Smooth muscle cell (in vitro differentiated cells): ENCODE measurements around the gene NIPAL3. TPM values are rescaled to one million over a fixed set of nuclear protein-coding genes. Genes with fewer than 3 reads are reported as not detected.

Experiments
- DNase-seq: peaks from one replicate; lab custom pipeline; 2025; ENCODE audit not compliant: unreplicated experiment; lab: John Stamatoyannopoulos, UW
- H2AFZ ChIP-seq: fragments of 200-600 bp; sonication (generic); 2 replicates; pipeline ENCODE4 v1.6.0; 2016; ENCODE audit warnings: antibody characterized with exemption, low read depth, mild to moderate bottlenecking
- H3F3A ChIP-seq: fragments of 200-600 bp; sonication (generic); 2 replicates; pipeline ENCODE4 v1.6.0; 2017; ENCODE audit warnings: antibody characterized with exemption, low read depth
- H3K27ac ChIP-seq: fragments of 200-600 bp; sonication (generic); 2 replicates; pipeline ENCODE4 v1.5.1; 2016; ENCODE audit warnings: low read depth, mild to moderate bottlenecking
- H3K27me3 ChIP-seq: fragments of 200-600 bp; sonication (generic); 2 replicates; pipeline ENCODE4 v1.6.1; 2016; ENCODE audit warnings: low read depth, mild to moderate bottlenecking
- H3K36me3 ChIP-seq: fragments of 200-600 bp; sonication (generic); 2 replicates; pipeline ENCODE4 v1.5.1; 2016; ENCODE audit warnings: low read depth
- H3K4me1 ChIP-seq: fragments of 200-600 bp; sonication (generic); 2 replicates; pipeline ENCODE4 v1.5.1; 2016; ENCODE audit warnings: low read depth
- H3K4me2 ChIP-seq: fragments of 200-600 bp; sonication (generic); 2 replicates; pipeline ENCODE4 v1.6.0; 2016; ENCODE audit warnings: mild to moderate bottlenecking
- H3K4me3 ChIP-seq: fragments of 200-600 bp; sonication (generic); 2 replicates; pipeline ENCODE4 v1.5.1; 2016; ENCODE audit warnings: mild to moderate bottlenecking
- H3K79me2 ChIP-seq: fragments of 200-600 bp; sonication (generic); 2 replicates; pipeline ENCODE4 v1.6.0; 2016; ENCODE audit warnings: low read depth, mild to moderate bottlenecking
- H3K9ac ChIP-seq: fragments of 200-600 bp; sonication (generic); 2 replicates; pipeline ENCODE4 v1.6.0; 2016; ENCODE audit warnings: low read depth
- H3K9me3 ChIP-seq: fragments of 200-600 bp; sonication (generic); replicated peaks from 2 replicates; pipeline ENCODE4 v1.5.1; 2016; ENCODE audit warnings: low read depth
- H4K20me1 ChIP-seq: fragments of 200-600 bp; sonication (generic); 2 replicates; pipeline ENCODE4 v1.6.0; 2016; ENCODE audit warnings: low read depth
- CTCF ChIP-seq: fragments of 200-600 bp; sonication (generic); IDR thresholded peaks from 2 replicates; pipeline ENCODE4 v1.5.1; 2017; ENCODE audit warnings: borderline replicate concordance, mild to moderate bottlenecking, antibody characterized with exemption; ENCODE audit not compliant: insufficient read depth, poor library complexity, severe bottlenecking
- WGBS: methylation state at CpG from one replicate; pipeline ENCODE4 v1.1.7; 2016; ENCODE audit warnings: low lambda C conversion rate; 5-methylcytosine and 5-hydroxymethylcytosine counted together
- polyA plus RNA-seq: library from polyadenylated mRNA; unstranded; fragments of >200 nt; fragmentation: Nextera tagmentation; extraction: Ambion mirVana; gene quantifications from 2 replicates; pipeline ENCODE4 v1.2.1, GENCODE V29; 2016
- total RNA-seq: library from RNA; depleted of rRNA; stranded (reverse); fragments of >200 nt; gene quantifications from 2 replicates; pipeline ENCODE4 v1.2.3, GENCODE V29; 2014

Gene NIPAL3
- total and polyA plus RNA-seq, 2 experiments from 2014 or later: 9.3 to 22.5 TPM

- Histone ChIP-seq H3K4me2 (no peak overlapping the region), H3K9me3 (no peaks in the 10 kb centered on the region), H3K4me3 (no peak overlapping the region), H4K20me1 (no peaks in the 10 kb centered on the region), H3K36me3 (no peaks in the 10 kb centered on the region), H3K9ac (no peak overlapping the region), H3K4me1 (peaks cover 5% of the 10 kb centered on the region), H3F3A (no peaks in the 10 kb centered on the region), H3K27ac (no peak overlapping the region), H3K79me2 (no peaks in the 10 kb centered on the region), H2AFZ (no peak overlapping the region), H3K27me3 (no peaks in the 10 kb centered on the region)
- no peak for DNase-seq
- no peak for TF ChIP-seq CTCF
- WGBS: 97% methylated on average over 12 of the region's 12 CpGs
Measured at GRCh38 chr1:24498589-24498988, 83.0 kb downstream of the NIPAL3 start.

- Histone ChIP-seq H3K9ac (no peak overlapping the region), H3K36me3 (no peaks in the 10 kb centered on the region), H3K4me3 (no peak overlapping the region), H3K27me3 (no peaks in the 10 kb centered on the region), H3K79me2 (peaks cover 10% of the 10 kb centered on the region), H3K9me3 (no peaks in the 10 kb centered on the region), H2AFZ (no peak overlapping the region), H3K4me1 (peaks cover 11% of the 10 kb centered on the region), H3K4me2 (no peak overlapping the region), H3K27ac (no peak overlapping the region), H4K20me1 (no peaks in the 10 kb centered on the region), H3F3A (no peaks in the 10 kb centered on the region)
- 90% methylated on average over 5 of the region's 5 CpGs for WGBS
- no peak for TF ChIP-seq CTCF
- DNase-seq: no peak
Measured at GRCh38 chr1:24500448-24501048, 84.9 kb downstream of the NIPAL3 start.

GRCh38 chr1:24501371-24502064 is 85.9 kb downstream of the NIPAL3 start:
- H3K27me3 ChIP-seq: no peaks in the 10 kb centered on the region
- H3K79me2 ChIP-seq: peaks cover 18% of the 10 kb centered on the region
- H3K9me3 ChIP-seq: no peaks in the 10 kb centered on the region
- WGBS: 67% methylated on average over 16 of the region's 16 CpGs
- no peaks in the 10 kb centered on the region for H3K36me3 ChIP-seq
- H3K4me2 ChIP-seq: peak overlapping the region; percentile 91
- H3K27ac ChIP-seq: no peak overlapping the region
- H3F3A ChIP-seq: no peaks in the 10 kb centered on the region
- peak overlapping the region; percentile 76 for H3K9ac ChIP-seq
- H3K4me1 ChIP-seq: peaks cover 11% of the 10 kb centered on the region
- no peak for DNase-seq
- peak overlapping the region; percentile 82 for H3K4me3 ChIP-seq
- H4K20me1 ChIP-seq: no peaks in the 10 kb centered on the region
- H2AFZ ChIP-seq: peak overlapping the region; percentile 95
- TF ChIP-seq CTCF: no peak
